CD14-positive monocyte (primary cell): Measurements from ENCODE around the gene FBXW7. TPM values are rescaled to one million over a fixed set of nuclear protein-coding genes. Genes with fewer than 3 reads are reported as not detected.

Experiments
- DNase-seq, 3 donors: peaks; one replicate each; pipeline ENCODE4 v3.0.0-alpha.2; 2011 to 2022
- H2AFZ ChIP-seq: 2 replicates; pipeline ENCODE4 v1.6.0; 2012; ENCODE audit warnings: mild to moderate bottlenecking, low read depth, low read length, inconsistent platforms; ENCODE audit not compliant: insufficient read depth, poor library complexity, severe bottlenecking
- H3K27ac ChIP-seq, 2 donors: 1 replicate in 1 of 2; 2 replicates in 1 of 2; pipeline ENCODE4 v1.5.1; 2012 to 2013; ENCODE audit warnings: low read length in 2 of 2, control low read depth in 1 of 2, inconsistent platforms in 1 of 2, low read depth in 1 of 2, mild to moderate bottlenecking in 1 of 2
- H3K27me3 ChIP-seq, 2 donors: one replicate each; pipeline versions ENCODE4 v1.6.0 to v1.6.1; 2011 to 2013; ENCODE audit warnings: low read length in 2 of 2; ENCODE audit not compliant: control insufficient read depth in 2 of 2, insufficient read depth in 2 of 2
- H3K36me3 ChIP-seq, 2 donors: replicated peaks in 1 of 2; 1 replicate in 1 of 2; 2 replicates in 1 of 2; pipeline versions ENCODE4 v1.5.1 to v1.6.1; 2012 to 2013; ENCODE audit warnings: low read length in 2 of 2, control low read depth in 1 of 2, inconsistent platforms in 1 of 2, mild to moderate bottlenecking in 1 of 2; ENCODE audit not compliant: insufficient read depth in 2 of 2, control insufficient read depth in 1 of 2
- H3K4me1 ChIP-seq, 2 donors: 1 replicate in 1 of 2; 2 replicates in 1 of 2; pipeline versions ENCODE4 v1.5.1 to v1.6.1; 2012 to 2013; ENCODE audit warnings: low read length in 2 of 2, control low read depth in 1 of 2, inconsistent platforms in 1 of 2, mild to moderate bottlenecking in 1 of 2, moderate library complexity in 1 of 2; ENCODE audit not compliant: insufficient read depth in 2 of 2, control insufficient read depth in 1 of 2
- H3K4me2 ChIP-seq: replicated peaks from 2 replicates; pipeline ENCODE3; 2012; ENCODE audit warnings: low read length, moderate library complexity, mild to moderate bottlenecking; ENCODE audit not compliant: poor library complexity, severe bottlenecking; ENCODE audit errors: extremely low read depth
- H3K4me3 ChIP-seq, 3 experiments: fragments of 200-600 bp in 1 of 3; sonication (generic) in 1 of 3; replicated peaks in 1 of 3; 1 replicate in 2 of 3; 2 replicates in 1 of 3; pipeline ENCODE4 v1.5.1; 2011 to 2013; ENCODE audit warnings: low read length in 3 of 3, mild to moderate bottlenecking in 3 of 3, control low read depth in 2 of 3, low read depth in 2 of 3, inconsistent platforms in 1 of 3, moderate library complexity in 1 of 3
- H3K79me2 ChIP-seq: 2 replicates; pipeline ENCODE4 v1.6.0; 2012; ENCODE audit warnings: mild to moderate bottlenecking, control low read depth, inconsistent platforms, low read length, moderate library complexity; ENCODE audit not compliant: insufficient read depth
- H3K9ac ChIP-seq: 2 replicates; pipeline ENCODE4 v1.6.0; 2017; ENCODE audit warnings: low read length, mild to moderate bottlenecking; ENCODE audit not compliant: insufficient read depth, poor library complexity, severe bottlenecking
- H3K9me3 ChIP-seq, 2 donors: replicated peaks in 1 of 2; 1 replicate in 1 of 2; 2 replicates in 1 of 2; pipeline versions ENCODE4 v1.5.1 to v1.6.1; 2012 to 2013; ENCODE audit warnings: low read length in 2 of 2, control low read depth in 1 of 2; ENCODE audit not compliant: control insufficient read depth in 1 of 2, insufficient read depth in 1 of 2
- H4K20me1 ChIP-seq: 2 replicates; pipeline ENCODE4 v1.6.0; 2012; ENCODE audit warnings: mild to moderate bottlenecking, low read length, control low read depth, moderate library complexity; ENCODE audit not compliant: insufficient read depth
- H3K27ac Mint-ChIP-seq, 7 donors: one replicate each; pipeline ENCODE4 v1.8.0; 2020; ENCODE audit warnings: mild to moderate bottlenecking in 7 of 7, mixed read lengths in 7 of 7, moderate library complexity in 6 of 7, inconsistent platforms in 2 of 7
- H3K27me3 Mint-ChIP-seq, 3 donors: one replicate each; pipeline ENCODE4 v1.8.0; 2021 to 2022; ENCODE audit warnings: low read depth in 3 of 3, mild to moderate bottlenecking in 3 of 3, mixed read lengths in 3 of 3, moderate library complexity in 3 of 3, inconsistent platforms in 1 of 3
- H3K36me3 Mint-ChIP-seq, 2 donors: one replicate each; pipeline ENCODE4 v1.8.0; 2020; ENCODE audit warnings: mixed read lengths in 2 of 2, inconsistent platforms in 1 of 2, mild to moderate bottlenecking in 1 of 2
- H3K4me1 Mint-ChIP-seq: one replicate; pipeline ENCODE4 v1.8.0; 2020; ENCODE audit warnings: mild to moderate bottlenecking, mixed read lengths
- H3K4me3 Mint-ChIP-seq, 2 donors: one replicate each; pipeline ENCODE4 v1.8.0; 2020; ENCODE audit warnings: mild to moderate bottlenecking in 2 of 2, mixed read lengths in 2 of 2, moderate library complexity in 1 of 2
- H3K9me3 Mint-ChIP-seq, 7 donors: one replicate each; pipeline ENCODE4 v1.8.0; 2020 to 2022; ENCODE audit warnings: mixed read lengths in 7 of 7, mild to moderate bottlenecking in 6 of 7, moderate library complexity in 6 of 7, inconsistent platforms in 2 of 7
- WGBS: methylation state at CpG from one replicate; pipeline ENCODE4 v1.1.5; 2013; ENCODE audit warnings: missing lambda C conversion rate; ENCODE audit not compliant: insufficient coverage; 5-methylcytosine and 5-hydroxymethylcytosine counted together
- intact Hi-C, 2 donors: fragments of 100-400 bp; cut with micrococcal nuclease; formaldehyde crosslinking; loops; one replicate each; pipeline versions ENCODE4 v1.15.0 to v1.15.1; 2023
- polyA plus RNA-seq, 3 donors: library from polyadenylated mRNA; depleted of rRNA in 1 of 3; unstranded in 2 of 3; stranded (reverse) in 1 of 3; fragments of 300-500 nt in 2 of 3; fragments of >200 nt in 1 of 3; fragmentation: Illumina TruSeq in 2 of 3; gene quantifications; 1 replicate in 2 of 3; 2 replicates in 1 of 3; pipeline ENCODE4 v1.2.3, GENCODE V29; 2012 to 2021
- TF ChIP-seq, protein P1 (sequence below): fragments of 200-600 bp; IDR thresholded peaks from one replicate; pipeline ENCODE4 v1.8.0; 2022; ENCODE audit warnings: antibody characterized with exemption, mild to moderate bottlenecking

FBXW7 gene
- polyA plus RNA-seq, 3 donors, result 25.1 to 44.9 (median 35.6) TPM

- H3K27me3 ChIP-seq, result no peaks in the 10 kb centered on the region
- no peaks in the 10 kb centered on the region for H3K27me3 Mint-ChIP-seq
- no peak overlapping the region for H3K4me3 ChIP-seq
- no peak overlapping the region for H2AFZ ChIP-seq
- peaks cover 83 to 98% of the 10 kb centered on the region in 2 donors for H3K4me1 ChIP-seq
- H3K4me1 Mint-ChIP-seq, result peaks cover 82% of the 10 kb centered on the region
- TF ChIP-seq, protein P1, sequence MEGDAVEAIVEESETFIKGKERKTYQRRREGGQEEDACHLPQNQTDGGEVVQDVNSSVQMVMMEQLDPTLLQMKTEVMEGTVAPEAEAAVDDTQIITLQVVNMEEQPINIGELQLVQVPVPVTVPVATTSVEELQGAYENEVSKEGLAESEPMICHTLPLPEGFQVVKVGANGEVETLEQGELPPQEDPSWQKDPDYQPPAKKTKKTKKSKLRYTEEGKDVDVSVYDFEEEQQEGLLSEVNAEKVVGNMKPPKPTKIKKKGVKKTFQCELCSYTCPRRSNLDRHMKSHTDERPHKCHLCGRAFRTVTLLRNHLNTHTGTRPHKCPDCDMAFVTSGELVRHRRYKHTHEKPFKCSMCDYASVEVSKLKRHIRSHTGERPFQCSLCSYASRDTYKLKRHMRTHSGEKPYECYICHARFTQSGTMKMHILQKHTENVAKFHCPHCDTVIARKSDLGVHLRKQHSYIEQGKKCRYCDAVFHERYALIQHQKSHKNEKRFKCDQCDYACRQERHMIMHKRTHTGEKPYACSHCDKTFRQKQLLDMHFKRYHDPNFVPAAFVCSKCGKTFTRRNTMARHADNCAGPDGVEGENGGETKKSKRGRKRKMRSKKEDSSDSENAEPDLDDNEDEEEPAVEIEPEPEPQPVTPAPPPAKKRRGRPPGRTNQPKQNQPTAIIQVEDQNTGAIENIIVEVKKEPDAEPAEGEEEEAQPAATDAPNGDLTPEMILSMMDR, result no peak
- no peaks in the 10 kb centered on the region for H3K9me3 ChIP-seq
- intact Hi-C loops, result loop anchor here (10.0 kb wide), 1 partner anchor 72 kb away; the partner anchor contains the start of gene FBXW7 (in 2 of the 2)
- DNase-seq, result no peak
- H3K9ac ChIP-seq, result no peak overlapping the region
- peaks cover 8% of the 10 kb centered on the region for H4K20me1 ChIP-seq
- peak overlapping the region in 5 of 7 donors; percentile 8 to 63 (median 16) for H3K27ac Mint-ChIP-seq
- no CpG with 5 or more reads among the region's 1 CpG for WGBS
- H3K4me2 ChIP-seq, result no peak overlapping the region
- peak overlapping the region in 1 of 2 donors; percentile 62 for H3K27ac ChIP-seq
- H3K9me3 Mint-ChIP-seq, result peaks cover 0 to 2% (median 0%) of the 10 kb centered on the region in 7 donors
- H3K36me3 ChIP-seq, result no peaks in the 10 kb centered on the region
- no peak overlapping the region for H3K4me3 Mint-ChIP-seq
- H3K36me3 Mint-ChIP-seq, result no peaks in the 10 kb centered on the region
- H3K79me2 ChIP-seq, result peaks cover 93% of the 10 kb centered on the region
Observed at GRCh38 chr4:152462695-152463094, 73.2 kb downstream of the FBXW7 start.

GRCh38 chr4:152462047-152462446 is 73.8 kb downstream of the FBXW7 start:
- Mint-ChIP-seq H3K27me3 (no peaks in the 10 kb centered on the region), H3K27ac (peak overlapping the region; percentile 0 to 85 (median 59)), H3K4me1 (peaks cover 79% of the 10 kb centered on the region), H3K36me3 (peaks cover 0 to under 1% of the 10 kb centered on the region in 2 donors), H3K4me3 (no peak overlapping the region), H3K9me3 (peaks cover 0 to 2% (median 0%) of the 10 kb centered on the region in 7 donors)
- intact Hi-C loops, result loop anchor here (10.0 kb wide), 1 partner anchor 73 kb away; the partner anchor contains the start of gene FBXW7 (in 2 of the 2)
- H3K4me2 ChIP-seq, result no peak overlapping the region
- peak overlapping the region in 1 of 2 donors; percentile 62 for H3K27ac ChIP-seq
- H3K4me1 ChIP-seq, result peaks cover 78 to 93% of the 10 kb centered on the region in 2 donors
- H3K27me3 ChIP-seq, result no peaks in the 10 kb centered on the region
- no peaks in the 10 kb centered on the region for H3K9me3 ChIP-seq
- H3K36me3 ChIP-seq, result no peaks in the 10 kb centered on the region
- DNase-seq, result no peak
- peaks cover 93% of the 10 kb centered on the region for H3K79me2 ChIP-seq
- H2AFZ ChIP-seq, result no peak overlapping the region
- no peak overlapping the region for H3K4me3 ChIP-seq
- peaks cover 2% of the 10 kb centered on the region for H4K20me1 ChIP-seq
- H3K9ac ChIP-seq, result no peak overlapping the region
- WGBS, result 50% methylated on average over 1 of the region's 2 CpGs
- TF ChIP-seq, protein P1, result no peak
